Fibroblast of villous mesenchyme (primary cell): Measurements from ENCODE around the gene NKX3-2. TPM values are rescaled to one million over a fixed set of nuclear protein-coding genes. Genes with fewer than 3 reads are reported as not detected.

Experiments used
- DNase-seq: peaks from one replicate; pipeline ENCODE4 v3.0.0-alpha.2; 2010; ENCODE audit warnings: low read depth
- H3K4me3 ChIP-seq: 2 replicates; pipeline ENCODE4 v1.5.1; 2011; ENCODE audit warnings: low read depth, mild to moderate bottlenecking, low read length
- CTCF ChIP-seq: IDR thresholded peaks from 2 replicates; pipeline ENCODE4 v1.5.1; 2012; ENCODE audit warnings: low read depth, mild to moderate bottlenecking, low read length; ENCODE audit not compliant: insufficient read depth
- total RNA-seq: library from RNA; depleted of rRNA; stranded (reverse); fragments of >200 nt; gene quantifications from 2 replicates; pipeline ENCODE4 v1.2.3, GENCODE V29; 2012

The NKX3-2 gene
- total RNA-seq, 1 donor: under 0.01 TPM

- DNase-seq: no peak
- TF ChIP-seq CTCF: no peak
- no peak overlapping the region for H3K4me3 ChIP-seq
Observed at GRCh38 chr4:13531625-13531998, 12.7 kb downstream of the NKX3-2 start.

GRCh38 chr4:13530823-13531624, 13.3 kb downstream of the NKX3-2 start:
- no peak for TF ChIP-seq CTCF
- no peak overlapping the region for H3K4me3 ChIP-seq
- no peak for DNase-seq

DNA sequence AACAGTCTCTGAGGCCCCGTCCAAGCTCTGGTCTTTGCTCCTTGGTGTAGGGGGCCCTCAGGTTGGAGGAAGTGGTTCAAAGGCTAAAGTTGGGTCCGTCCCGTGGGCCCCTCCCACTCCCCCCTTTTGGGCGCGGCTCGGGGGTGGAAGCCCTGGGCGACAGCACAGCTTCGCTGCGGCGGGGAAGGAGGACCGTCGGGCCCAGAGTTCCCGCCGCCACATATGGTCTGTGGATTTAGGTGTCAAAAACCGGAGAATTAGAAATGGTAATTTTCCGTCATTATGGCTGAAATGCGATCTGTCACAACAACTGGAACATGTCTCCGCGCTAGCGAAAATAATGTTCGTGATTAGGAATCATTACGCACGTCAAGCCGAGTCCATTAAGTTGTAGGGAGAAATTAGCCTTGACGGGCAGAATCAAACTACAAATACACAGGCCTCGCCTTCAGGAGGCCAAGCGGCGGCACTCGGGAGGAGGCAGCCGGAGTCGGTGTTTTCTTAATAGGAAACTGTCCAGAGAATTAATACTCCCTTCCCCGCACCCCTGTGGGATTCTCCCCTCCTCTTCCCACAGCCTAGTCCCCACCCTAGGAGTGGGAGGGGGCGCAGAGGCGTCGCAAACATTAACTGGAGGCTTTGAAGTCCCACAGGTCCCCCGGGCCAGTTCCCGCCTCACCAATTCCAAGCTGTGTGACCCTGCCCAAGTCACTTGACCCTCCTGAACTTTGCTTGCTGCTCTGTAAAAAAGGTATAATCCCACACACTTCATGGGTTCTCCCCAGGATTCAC, 15.0 kb downstream of the NKX3-2 start:
- DNase-seq: no peak

GRCh38 chr4:13528821-13529127, 15.5 kb downstream of the NKX3-2 start:
- H3K4me3 ChIP-seq: no peak overlapping the region

More for the DNA sequence above, 15.0 kb downstream of the NKX3-2 start:
- no peak overlapping the region for H3K4me3 ChIP-seq
- no peak for TF ChIP-seq CTCF

GRCh38 chr4:13527981-13528820, 16.1 kb downstream of the NKX3-2 start:
- no peak overlapping the region for H3K4me3 ChIP-seq
- TF ChIP-seq CTCF: no peak
- no peak for DNase-seq

More at GRCh38 chr4:13528821-13529127, 15.5 kb downstream of the NKX3-2 start:
- no peak for TF ChIP-seq CTCF
- DNase-seq: no peak

DNA sequence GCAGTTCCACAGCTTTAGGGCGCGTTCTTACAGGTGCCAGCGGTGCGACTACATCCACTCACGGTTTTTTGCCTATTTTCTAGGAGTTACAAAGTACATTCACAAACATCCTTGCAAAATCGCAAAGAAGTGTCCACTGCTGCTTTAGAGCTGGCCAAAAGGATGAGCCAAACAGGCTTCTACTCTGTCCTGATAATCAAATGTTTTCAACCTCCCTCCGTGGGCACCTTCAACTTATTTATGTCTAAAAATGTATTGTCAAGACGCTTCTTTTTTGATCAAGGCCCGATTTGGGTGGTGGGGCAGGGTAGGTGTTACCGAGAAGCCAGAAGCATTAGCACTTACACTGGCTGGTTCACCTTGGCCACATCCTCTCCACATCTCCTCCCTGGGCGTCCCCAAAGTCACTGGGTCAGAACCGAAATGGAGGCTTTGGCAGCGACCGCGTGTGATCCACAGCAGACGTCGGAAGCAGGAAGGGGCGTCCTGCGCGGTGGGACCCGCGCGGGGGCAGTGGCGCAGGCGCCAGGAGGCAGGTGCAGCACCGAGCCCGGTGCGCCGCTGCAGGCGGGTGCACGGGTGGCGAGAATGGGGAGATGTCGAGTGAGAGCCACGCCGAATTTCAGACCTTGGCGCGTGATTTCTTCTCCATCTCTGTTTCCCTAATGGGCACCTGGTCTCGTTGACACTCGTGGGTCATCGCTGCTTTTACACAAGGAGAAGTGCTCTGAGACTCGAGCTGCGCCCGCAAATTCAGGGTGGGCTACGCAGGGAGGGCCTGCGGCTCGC, 16.9 kb downstream of the NKX3-2 start:
- no peak for TF ChIP-seq CTCF
- no peak overlapping the region for H3K4me3 ChIP-seq
- no peak for DNase-seq
